HG02642 (cell line): ENCODE data around the gene CHD1L.

ENCODE experiments used
- ATAC-seq: cut with Tn5 transposase; IDR thresholded peaks from one replicate; pipeline ENCODE4 v1.9.1; 2021; ENCODE audit warnings: mild to moderate bottlenecking; ENCODE audit not compliant: unreplicated experiment, poor library complexity

CHD1L gene

GRCh38 chr1:147341246-147341645 is 98.8 kb downstream of the CHD1L start:
- no peak for ATAC-seq
